ENCODE data around the gene ARL13B. TPM values are rescaled to one million over a fixed set of nuclear protein-coding genes. Genes with fewer than 3 reads are reported as not detected.

ARL13B gene
- total and polyA plus RNA-seq, 2 of the 8 experiments (the other 6 are each of a cell fraction or from before 2014, with no cell fraction given) = 1.5 to 12.7 TPM

- no peak overlapping the region for H3K14ac ChIP-seq (ENCODE audit: insufficient read length)
- TF ChIP-seq POU5F1 (IDR thresholded peaks at IDR 0.05; ENCODE audit: low read depth, low read length) (no peak), CTBP2 (IDR thresholded peaks at IDR 0.05; ENCODE audit: borderline replicate concordance, insufficient read depth, insufficient read length, low read length) (no peak), KDM1A (IDR thresholded peaks at IDR 0.05; ENCODE audit: borderline replicate concordance, low read length) (no peak), ATF2 (IDR thresholded peaks at IDR 0.05; ENCODE audit: low read length) (no peak), CTCF (IDR thresholded peaks at IDR 0.05; ENCODE audit: control extremely low read depth in 1 of 3, insufficient read depth in 1 of 3, low read depth in 1 of 3, low read length in 3 of 3) (no peak), BRCA1 (IDR thresholded peaks at IDR 0.05; ENCODE audit: low read depth, low read length) (no peak), SP2 (IDR thresholded peaks at IDR 0.05; ENCODE audit: low read length) (no peak), YY1 (IDR thresholded peaks at IDR 0.05; ENCODE audit: low read depth, low read length) (no peak), JUND (IDR thresholded peaks at IDR 0.05; ENCODE audit: low read length) (no peak), SP1 (IDR thresholded peaks at IDR 0.05; ENCODE audit: low read depth, low read length) (no peak), POLR2A (IDR thresholded peaks at IDR 0.05; ENCODE audit: control extremely low read depth in 1 of 2, low read depth in 2 of 2, low read length in 2 of 2) (no peak)
These were observed 10.0 kb upstream of the ARL13B start for GRCh38 chr3:93969997-93970396.

More at GRCh38 chr3:93969997-93970396, 10.0 kb upstream of the ARL13B start:
- Histone ChIP-seq H4K20me1 (replicated peaks in 1 of 2; ENCODE audit: control insufficient read depth in 1 of 2, insufficient read depth in 2 of 2, low read length in 2 of 2) (no peaks in the 10 kb centered on the region), H3K27me3 (replicated peaks in 1 of 4; ENCODE audit: control insufficient read depth in 3 of 4, extremely low read depth in 1 of 4, insufficient read depth in 3 of 4, low read length in 3 of 4) (peaks cover 2 to 7% (median 4%) of the 10 kb centered on the region in 4 experiments; a peak in 5 of 7 replicates), H3K4ac (replicated peaks; ENCODE audit: insufficient read length, low read depth, low read length) (no peak overlapping the region), H3K9ac (replicated peaks in 1 of 4; ENCODE audit: extremely low read depth in 1 of 4, low read depth in 3 of 4, low read length in 3 of 4) (no peak overlapping the region), H2BK5ac (ENCODE audit: low read depth, low read length) (no peak overlapping the region), H2BK12ac (ENCODE audit: low read depth, low read length) (no peak overlapping the region), H3K79me1 (ENCODE audit: low read depth, low read length) (no peaks in the 10 kb centered on the region), H3K23me2 (ENCODE audit: low read depth, low read length) (peaks cover 10% of the 10 kb centered on the region), H3K4me2 (ENCODE audit: insufficient read depth in 1 of 2, low read depth in 2 of 2, low read length in 2 of 2) (no peak overlapping the region), H2BK15ac (ENCODE audit: low read length) (no peak overlapping the region), H3K79me2 (ENCODE audit: control insufficient read depth in 1 of 2, insufficient read depth in 2 of 2, low read length in 2 of 2) (no peaks in the 10 kb centered on the region), H4K91ac (replicated peaks; ENCODE audit: insufficient read length, low read length) (no peak overlapping the region), H2AK5ac (ENCODE audit: low read depth, low read length) (no peak overlapping the region), H3K27ac (ENCODE audit: low read depth, low read length) (no peak overlapping the region), H4K8ac (ENCODE audit: extremely low read depth, insufficient read depth, low read length) (no peak overlapping the region), H2BK20ac (ENCODE audit: low read length) (no peak overlapping the region), H3K56ac (replicated peaks; ENCODE audit: insufficient read length, low read depth, low read length) (no peak overlapping the region), H3K4me3 (ENCODE audit: extremely low read depth in 1 of 4, insufficient read depth in 2 of 4, low read depth in 3 of 4, low read length in 4 of 4) (no peak overlapping the region), H4K5ac (ENCODE audit: insufficient read length, low read depth, low read length) (no peak overlapping the region), H3K4me1 (replicated peaks in 1 of 4; ENCODE audit: control insufficient read depth in 3 of 4, insufficient read depth in 4 of 4, low read length in 3 of 4) (no peaks in the 10 kb centered on the region; a peak in 1 of 7 replicates), H3K18ac (ENCODE audit: extremely low read depth, low read length) (no peak overlapping the region), H2BK120ac (replicated peaks; ENCODE audit: low read depth, low read length) (no peak overlapping the region), H2AFZ (ENCODE audit: low read length) (no peak overlapping the region), H3K9me3 (ENCODE audit: insufficient read depth in 2 of 2, low read depth in 1 of 2, low read length in 1 of 2) (no peaks in the 10 kb centered on the region; a peak in 1 of 4 replicates), H3K23ac (ENCODE audit: insufficient read length) (no peak overlapping the region), H3K36me3 (ENCODE audit: control insufficient read depth in 2 of 4, insufficient read depth in 4 of 4, low read length in 3 of 4) (no peaks in the 10 kb centered on the region)
- ChIA-PET POLR2A (ENCODE audit: partially characterized antibody) (no interaction called here), CTCF (ENCODE audit: partially characterized antibody) (interaction anchor here (0.9 kb wide), 1 partner anchor 9 kb away, joined by 4 read pairs; no protein-coding TSS in a partner anchor)
- DNase-seq (ENCODE audit: low read depth in 1 of 2, low spot score in 2 of 2) (no peak), FAIRE-seq (no peak)
- WGBS, 2 experiments (ENCODE audit: extremely low coverage in 1 of 2, insufficient coverage in 1 of 2, insufficient read length in 1 of 2, insufficient replicate concordance in 2 of 2, low coverage in 1 of 2, low lambda C conversion rate in 2 of 2, missing lambda C conversion rate in 1 of 2) = 100% methylated on average over 1 of the region's 1 CpG; no CpG with 5 or more reads in 1 of the 2 experiments
